H9 (cell line): ENCODE results near the gene SLC31A2. TPM values are rescaled to one million over a fixed set of nuclear protein-coding genes. Genes with fewer than 3 reads are reported as not detected.
"Not testable (repeated sequence)": the region's sequence is repeated elsewhere in the genome, so short reads cannot be mapped to it uniquely, and the experiment has no call there.

Source experiments
- DNase-seq: peaks from one replicate; pipeline ENCODE4 v3.0.0-alpha.2; 2017
- H2AFZ ChIP-seq: one replicate; pipeline ENCODE4 v1.6.1; 2013; ENCODE audit warnings: mild to moderate bottlenecking, low read length, control low read depth, moderate library complexity
- H2AK5ac ChIP-seq: 2 replicates; pipeline ENCODE4 v1.6.1; 2013; ENCODE audit warnings: low read length, control low read depth, mixed read lengths; ENCODE audit not compliant: insufficient read length
- H2BK120ac ChIP-seq: one replicate; pipeline ENCODE4 v1.6.1; 2013; ENCODE audit warnings: low read depth, mild to moderate bottlenecking, low read length, control low read depth, inconsistent platforms; ENCODE audit not compliant: poor library complexity, severe bottlenecking
- H2BK12ac ChIP-seq: 2 replicates; pipeline ENCODE4 v1.6.1; 2013; ENCODE audit warnings: low read length, control low read depth, mixed read lengths, low read depth; ENCODE audit not compliant: insufficient read length
- H2BK15ac ChIP-seq: 2 replicates; pipeline ENCODE4 v1.6.1; 2013; ENCODE audit warnings: low read depth, low read length, control low read depth
- H2BK20ac ChIP-seq: one replicate; pipeline ENCODE4 v1.6.1; 2013; ENCODE audit warnings: low read depth, mild to moderate bottlenecking, low read length, control low read depth, inconsistent platforms; ENCODE audit not compliant: poor library complexity, severe bottlenecking
- H2BK5ac ChIP-seq: 2 replicates; pipeline ENCODE4 v1.6.1; 2013; ENCODE audit warnings: low read length, control low read depth, mixed read lengths; ENCODE audit not compliant: insufficient read length
- H3K14ac ChIP-seq: 2 replicates; pipeline ENCODE4 v1.6.1; 2013; ENCODE audit warnings: low read length, control low read depth; ENCODE audit not compliant: insufficient read depth
- H3K18ac ChIP-seq: 2 replicates; pipeline ENCODE4 v1.6.1; 2013; ENCODE audit warnings: low read depth, mild to moderate bottlenecking, mixed read lengths, low read length, control low read depth; ENCODE audit not compliant: insufficient read length
- H3K23ac ChIP-seq: 2 replicates; pipeline ENCODE4 v1.6.1; 2013; ENCODE audit warnings: low read length, control low read depth, mixed read lengths, low read depth; ENCODE audit not compliant: insufficient read length
- H3K23me2 ChIP-seq: 2 replicates; pipeline ENCODE4 v1.6.1; 2013; ENCODE audit warnings: low read depth, mild to moderate bottlenecking, mixed read lengths, low read length, control low read depth; ENCODE audit not compliant: insufficient read length, poor library complexity, severe bottlenecking
- H3K27ac ChIP-seq: 2 replicates; pipeline ENCODE4 v1.5.1; 2013; ENCODE audit warnings: low read length, control low read depth, mixed read lengths, low read depth; ENCODE audit not compliant: insufficient read length
- H3K27me3 ChIP-seq: 2 replicates; pipeline ENCODE4 v1.6.1; 2013; ENCODE audit warnings: low read length, control low read depth, inconsistent platforms; ENCODE audit not compliant: insufficient read depth
- H3K4ac ChIP-seq: 2 replicates; pipeline ENCODE4 v1.6.1; 2013; ENCODE audit warnings: low read depth, mild to moderate bottlenecking, control low read depth, inconsistent platforms, low read length, moderate library complexity
- H3K4me1 ChIP-seq: 2 replicates; pipeline ENCODE4 v1.6.1; 2013; ENCODE audit warnings: low read length, control low read depth, inconsistent platforms; ENCODE audit not compliant: insufficient read depth
- H3K4me2 ChIP-seq: 2 replicates; pipeline ENCODE4 v1.6.1; 2013; ENCODE audit warnings: low read length, control low read depth, mixed read lengths; ENCODE audit not compliant: insufficient read length, insufficient read depth
- H3K56ac ChIP-seq: 2 replicates; pipeline ENCODE4 v1.6.1; 2013; ENCODE audit warnings: low read depth, mild to moderate bottlenecking, mixed read lengths, low read length, control low read depth; ENCODE audit not compliant: insufficient read length
- H3K79me1 ChIP-seq: 2 replicates; pipeline ENCODE4 v1.6.1; 2013; ENCODE audit warnings: low read depth, mild to moderate bottlenecking, moderate library complexity, low read length, control low read depth, inconsistent platforms; ENCODE audit not compliant: insufficient read depth, poor library complexity, severe bottlenecking
- H3K79me2 ChIP-seq: 2 replicates; pipeline ENCODE4 v1.6.1; 2013; ENCODE audit warnings: low read length, control low read depth, inconsistent platforms; ENCODE audit not compliant: insufficient read depth
- H3K9ac ChIP-seq: 2 replicates; pipeline ENCODE4 v1.6.1; 2013; ENCODE audit warnings: low read length, control low read depth, mixed read lengths; ENCODE audit not compliant: insufficient read length; ENCODE audit errors: extremely low read depth
- H3K9me3 ChIP-seq: one replicate; pipeline ENCODE4 v1.6.1; 2013; ENCODE audit warnings: low read depth, low read length, inconsistent platforms; ENCODE audit not compliant: control insufficient read depth
- H3T11ph ChIP-seq: one replicate; pipeline ENCODE4 v1.6.1; 2013; ENCODE audit warnings: mild to moderate bottlenecking, low read length, control low read depth, inconsistent platforms
- H4K20me1 ChIP-seq: one replicate; pipeline ENCODE4 v1.6.1; 2013; ENCODE audit not compliant: control insufficient read depth, insufficient read length, insufficient read depth
- H4K5ac ChIP-seq: 2 replicates; pipeline ENCODE4 v1.6.1; 2013; ENCODE audit warnings: low read depth, mild to moderate bottlenecking, mixed read lengths, low read length, control low read depth; ENCODE audit not compliant: insufficient read length
- H4K8ac ChIP-seq: replicated peaks from 2 replicates; pipeline ENCODE4 v1.6.1; 2013; ENCODE audit warnings: low read length, control low read depth, mixed read lengths, low read depth; ENCODE audit not compliant: insufficient read length
- H4K91ac ChIP-seq: 2 replicates; pipeline ENCODE4 v1.6.1; 2013; ENCODE audit warnings: low read depth, mild to moderate bottlenecking, moderate library complexity, mixed read lengths, low read length, control low read depth; ENCODE audit not compliant: insufficient read length
- H3K27ac Mint-ChIP-seq, 3 experiments: 2 replicates in 2 of 3; 3 replicates in 1 of 3; pipeline ENCODE4 v1.8.0; 2020 to 2021; ENCODE audit warnings: mixed read lengths in 3 of 3, mild to moderate bottlenecking in 1 of 3, moderate library complexity in 1 of 3
- H3K27me3 Mint-ChIP-seq: 2 replicates; pipeline ENCODE4 v1.8.0; 2021; ENCODE audit warnings: low read depth, mild to moderate bottlenecking, moderate library complexity, mixed read lengths
- H3K36me3 Mint-ChIP-seq, 3 experiments: 2 replicates in 2 of 3; 3 replicates in 1 of 3; pipeline ENCODE4 v1.8.0; 2020 to 2021; ENCODE audit warnings: low read depth in 3 of 3, mixed read lengths in 3 of 3; ENCODE audit not compliant: insufficient read depth in 1 of 3
- H3K4me1 Mint-ChIP-seq, 2 experiments: 2 replicates each; pipeline ENCODE4 v1.8.0; 2020; ENCODE audit warnings: mixed read lengths in 2 of 2
- H3K4me3 Mint-ChIP-seq, 2 experiments: 2 replicates in 1 of 2; 3 replicates in 1 of 2; pipeline ENCODE4 v1.8.0; 2020 to 2021; ENCODE audit warnings: mild to moderate bottlenecking in 2 of 2, mixed read lengths in 2 of 2, moderate library complexity in 1 of 2
- H3K9me3 Mint-ChIP-seq, 2 experiments: 2 replicates in 1 of 2; 3 replicates in 1 of 2; pipeline ENCODE4 v1.8.0; 2020; ENCODE audit warnings: mild to moderate bottlenecking in 2 of 2, mixed read lengths in 2 of 2, moderate library complexity in 1 of 2
- CTCF ChIP-seq: fragments of 200-600 bp; sonication (generic); conservative IDR thresholded peaks from 3 replicates; pipeline ENCODE4 v1.8.0; 2021; ENCODE audit warnings: antibody characterized with exemption, mild to moderate bottlenecking
- whole genome bisulfite sequencing: extraction: QIAGEN DNeasy Blood & Tissue Kit; methylation state at CpG from one replicate; pipeline ENCODE4 v1.1.7; 2013; ENCODE audit warnings: missing lambda C conversion rate, low lambda C conversion rate, mixed read lengths; ENCODE audit not compliant: insufficient read length; ENCODE audit errors: extremely low coverage; 5-methylcytosine and 5-hydroxymethylcytosine counted together
- total RNA-seq: library from RNA; stranded (reverse); gene quantifications from 2 replicates; pipeline ENCODE4 v1.2.1, GENCODE V29; 2021

Gene SLC31A2
- total RNA-seq, 1 experiment from 2014 or later: 1.0 TPM

- Histone ChIP-seq H2BK5ac (no peak overlapping the region), H3K23me2 (no peaks in the 10 kb centered on the region), H3K27ac (no peak overlapping the region), H3T11ph (no peak overlapping the region), H3K4me2 (no peak overlapping the region), H3K4me1 (no peaks in the 10 kb centered on the region), H3K9ac (no peak overlapping the region), H2AFZ (no peak overlapping the region), H4K91ac (no peak overlapping the region), H3K4ac (no peak overlapping the region), H3K18ac (no peak overlapping the region), H3K27me3 (no peaks in the 10 kb centered on the region), H2BK12ac (no peak overlapping the region), H3K79me1 (no peaks in the 10 kb centered on the region), H4K20me1 (no peaks in the 10 kb centered on the region), H3K79me2 (no peaks in the 10 kb centered on the region), H4K8ac (no peak overlapping the region), H4K5ac (no peak overlapping the region), H3K14ac (no peak overlapping the region), H3K56ac (no peak overlapping the region), H3K9me3 (no peaks in the 10 kb centered on the region), H2BK15ac (no peak overlapping the region), H2BK20ac (no peak overlapping the region), H2AK5ac (no peak overlapping the region), H2BK120ac (no peak overlapping the region), H3K23ac (no peak overlapping the region)
- no peak for TF ChIP-seq CTCF
- Mint-ChIP-seq H3K4me3 (no peak overlapping the region), H3K27me3 (peaks cover 7% of the 10 kb centered on the region), H3K27ac (no peak overlapping the region), H3K4me1 (peaks cover 4 to 10% of the 10 kb centered on the region in 2 experiments; a peak in 3 of 4 replicates), H3K36me3 (no peaks in the 10 kb centered on the region), H3K9me3 (peaks cover 7 to 12% of the 10 kb centered on the region in 2 experiments; a peak in 3 of 5 replicates)
- DNase-seq: no peak
- no CpG with 5 or more reads among the region's 5 CpGs for WGBS
These were observed 10.9 kb upstream of the SLC31A2 start for GRCh38 chr9:113139953-113140352.

DNA sequence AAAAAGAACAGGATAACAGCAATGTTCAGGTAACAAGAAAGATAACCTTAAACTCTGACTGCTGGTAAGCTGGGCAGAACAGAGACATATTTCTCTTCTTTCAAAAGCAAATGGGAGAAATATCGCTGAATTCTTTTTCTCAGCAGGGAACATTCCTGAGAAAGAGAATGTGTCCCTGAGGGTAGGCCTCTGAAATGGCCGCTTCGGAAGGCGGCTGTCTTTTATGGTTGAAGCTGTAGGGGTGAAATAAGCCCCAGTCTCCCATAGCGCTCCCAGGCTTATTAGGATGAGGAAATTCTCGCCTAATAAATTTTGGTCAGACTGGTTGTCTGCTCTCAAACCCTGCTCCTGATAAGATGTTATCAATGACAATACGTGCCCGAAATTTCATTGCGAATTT lies 9.9 kb upstream of the SLC31A2 start:
- H2BK15ac ChIP-seq, H4K8ac ChIP-seq, H4K20me1 ChIP-seq, H3K27me3 Mint-ChIP-seq, H3K27ac Mint-ChIP-seq, H3K4me1 Mint-ChIP-seq, H2AK5ac ChIP-seq, H2BK12ac ChIP-seq, H2BK20ac ChIP-seq, H3K4ac ChIP-seq, H3K36me3 Mint-ChIP-seq, H3K23me2 ChIP-seq, H3K4me1 ChIP-seq, H3K27me3 ChIP-seq, H3K9me3 ChIP-seq, H4K91ac ChIP-seq, H3T11ph ChIP-seq, H3K56ac ChIP-seq, H2BK120ac ChIP-seq, H3K4me2 ChIP-seq, H3K9ac ChIP-seq, DNase-seq, H3K27ac ChIP-seq, H3K4me3 Mint-ChIP-seq, H4K5ac ChIP-seq, H3K79me2 ChIP-seq, H3K79me1 ChIP-seq, H2BK5ac ChIP-seq, H2AFZ ChIP-seq, H3K14ac ChIP-seq, H3K18ac ChIP-seq, H3K23ac ChIP-seq: not testable (repeated sequence)
- no CpG with 5 or more reads among the region's 9 CpGs for WGBS
- H3K9me3 Mint-ChIP-seq: peaks cover 7 to 12% of the 10 kb centered on the region in 2 experiments; a peak in 3 of 5 replicates
